Activated naive CD4-positive, alpha-beta T cell treated with anti-CD3 and anti-CD28 coated beads, Interleukin-2, amount 10 ng/mL, durations not matched to agents 7 days and 5 days (primary cell): ENCODE results near the gene SIPA1L3.

Experiments
- CTCF ChIA-PET: fragments of 350-600 bp; sonication (Branson Sonifier 250); formaldehyde crosslinking; loops from one replicate; lab custom pipeline; 2021; ENCODE audit warnings: antibody characterized with exemption; lab: Charles Lee
- DNase-seq: peaks from one replicate; pipeline ENCODE4 v3.0.0-alpha.2; 2020
- H3K27ac Mint-ChIP-seq: one replicate; pipeline ENCODE4 v1.8.0; 2021; ENCODE audit warnings: mild to moderate bottlenecking, moderate library complexity, mixed read lengths
- H3K27me3 Mint-ChIP-seq: one replicate; pipeline ENCODE4 v1.8.0; 2021; ENCODE audit warnings: mild to moderate bottlenecking, mixed read lengths
- H3K36me3 Mint-ChIP-seq: one replicate; pipeline ENCODE4 v1.8.0; 2021; ENCODE audit warnings: mixed read lengths
- H3K4me1 Mint-ChIP-seq: one replicate; pipeline ENCODE4 v1.8.0; 2021; ENCODE audit warnings: mixed read lengths
- H3K4me3 Mint-ChIP-seq: one replicate; pipeline ENCODE4 v1.8.0; 2021; ENCODE audit warnings: mild to moderate bottlenecking, moderate library complexity, mixed read lengths
- H3K9me3 Mint-ChIP-seq: one replicate; pipeline ENCODE4 v1.8.0; 2021; ENCODE audit warnings: mixed read lengths

Gene SIPA1L3

DNA sequence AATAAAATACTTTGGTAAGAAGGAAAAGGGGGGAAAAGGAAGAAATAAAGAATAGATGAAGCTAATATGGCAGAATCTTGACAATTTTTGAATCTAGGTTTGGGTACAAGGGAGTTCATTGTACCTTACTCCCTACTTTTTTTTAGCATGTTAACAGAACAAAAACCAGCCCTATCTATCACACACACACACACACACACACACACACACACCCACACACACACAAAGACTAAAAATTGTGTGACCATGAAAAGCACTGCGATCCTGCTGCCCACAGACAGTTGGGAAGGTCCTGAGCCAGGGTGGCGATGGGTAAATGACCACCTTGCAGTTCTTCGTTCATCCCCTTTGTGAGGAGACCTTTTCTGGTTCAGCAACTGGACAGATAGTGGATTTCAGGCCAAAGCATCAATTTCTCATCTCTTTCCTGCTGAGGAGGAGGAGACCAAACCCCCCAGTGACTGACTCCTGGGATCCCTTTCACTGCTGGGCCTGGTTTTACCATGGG lies 91.8 kb downstream of the SIPA1L3 start:
- no peak overlapping the region for H3K27ac Mint-ChIP-seq
- CTCF ChIA-PET, result interaction anchor here (0.7 kb wide), 1 partner anchor 22 kb away, joined by 3 read pairs; no protein-coding TSS in a partner anchor
- no peaks in the 10 kb centered on the region for H3K27me3 Mint-ChIP-seq
- H3K4me3 Mint-ChIP-seq, result no peak overlapping the region
- H3K36me3 Mint-ChIP-seq, result no peaks in the 10 kb centered on the region
- H3K4me1 Mint-ChIP-seq, result peaks cover 8% of the 10 kb centered on the region
- H3K9me3 Mint-ChIP-seq, result no peaks in the 10 kb centered on the region
- DNase-seq, result no peak

DNA sequence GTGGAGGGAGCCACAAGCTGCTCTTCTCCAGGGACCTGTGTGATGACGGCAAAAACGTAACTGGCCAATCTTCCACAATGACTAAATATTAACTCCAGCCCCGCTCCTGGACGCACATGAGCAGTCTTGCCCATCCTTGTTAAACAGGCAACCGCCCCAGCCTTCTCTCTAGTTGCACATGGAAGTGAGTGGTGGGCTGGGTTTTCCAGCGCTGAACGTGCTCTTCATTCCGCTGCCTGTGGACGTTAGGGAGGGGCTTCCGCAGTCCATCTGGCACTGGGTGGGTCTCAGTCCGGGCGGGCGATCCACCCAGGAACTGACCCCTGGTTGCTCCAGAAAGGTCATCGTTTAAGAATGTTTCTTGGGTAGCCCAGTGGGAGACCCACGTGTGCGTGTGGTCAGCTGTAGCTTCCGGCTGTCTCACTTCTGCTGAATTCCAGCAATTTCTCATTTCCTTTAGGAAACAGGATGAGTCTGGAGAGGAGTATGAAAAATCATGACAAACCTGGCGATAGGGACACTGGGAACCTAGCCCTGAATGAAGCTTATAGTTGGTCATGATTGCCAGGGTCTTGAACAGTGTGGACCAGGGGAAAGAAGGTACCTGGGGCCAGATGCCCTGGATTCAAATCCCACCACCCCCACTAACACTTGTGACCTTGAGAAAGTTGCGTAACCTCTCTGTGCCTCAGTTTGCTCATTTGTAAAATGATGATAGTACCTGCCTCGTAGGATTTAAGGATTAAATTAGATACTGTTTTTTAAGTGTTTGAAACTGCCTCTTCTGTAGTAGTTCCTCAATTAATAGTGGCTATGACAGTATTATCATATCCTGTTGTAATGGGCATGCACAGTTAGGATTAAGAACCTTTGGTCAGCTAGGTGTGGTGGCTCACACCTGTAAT lies 92.6 kb downstream of the SIPA1L3 start:
- no peaks in the 10 kb centered on the region for H3K27me3 Mint-ChIP-seq
- peaks cover 8% of the 10 kb centered on the region for H3K4me1 Mint-ChIP-seq
- H3K9me3 Mint-ChIP-seq, result no peaks in the 10 kb centered on the region
- no peak for DNase-seq
- CTCF ChIA-PET, result no interaction called here
- no peak overlapping the region for H3K27ac Mint-ChIP-seq
- H3K36me3 Mint-ChIP-seq, result no peaks in the 10 kb centered on the region
- no peak overlapping the region for H3K4me3 Mint-ChIP-seq

DNA sequence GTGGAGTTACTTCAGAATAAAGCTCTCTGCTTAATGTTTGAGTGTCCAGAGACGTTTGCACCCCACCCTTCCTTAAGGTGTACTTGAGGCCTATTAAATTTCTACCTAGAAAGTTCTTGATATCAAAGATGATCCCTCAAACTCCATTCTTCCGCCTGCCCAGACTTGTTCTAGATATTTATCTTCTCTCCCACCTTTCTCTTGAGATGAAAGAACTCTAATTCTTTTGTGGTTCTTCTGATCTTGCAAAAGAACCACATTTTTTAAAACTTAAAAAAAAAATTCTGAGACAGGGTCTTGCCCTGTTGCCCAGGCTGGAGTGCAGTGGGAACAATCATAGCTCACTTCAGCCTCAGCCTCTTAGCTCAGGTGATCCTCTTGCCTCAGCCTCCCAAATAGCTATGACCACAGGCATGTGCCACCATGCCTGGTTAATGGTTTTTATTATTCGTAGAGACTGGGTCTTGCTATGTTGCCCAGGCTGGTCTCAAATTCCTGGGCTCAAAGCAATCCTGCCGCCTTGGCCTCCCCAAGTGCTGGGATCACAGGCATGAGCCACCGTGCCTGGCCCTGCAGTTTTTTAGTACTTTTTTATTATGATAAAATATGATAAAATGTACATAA lies 94.3 kb downstream of the SIPA1L3 start:
- no peak overlapping the region for H3K27ac Mint-ChIP-seq
- CTCF ChIA-PET, result no interaction called here
- DNase-seq, result no peak

DNA sequence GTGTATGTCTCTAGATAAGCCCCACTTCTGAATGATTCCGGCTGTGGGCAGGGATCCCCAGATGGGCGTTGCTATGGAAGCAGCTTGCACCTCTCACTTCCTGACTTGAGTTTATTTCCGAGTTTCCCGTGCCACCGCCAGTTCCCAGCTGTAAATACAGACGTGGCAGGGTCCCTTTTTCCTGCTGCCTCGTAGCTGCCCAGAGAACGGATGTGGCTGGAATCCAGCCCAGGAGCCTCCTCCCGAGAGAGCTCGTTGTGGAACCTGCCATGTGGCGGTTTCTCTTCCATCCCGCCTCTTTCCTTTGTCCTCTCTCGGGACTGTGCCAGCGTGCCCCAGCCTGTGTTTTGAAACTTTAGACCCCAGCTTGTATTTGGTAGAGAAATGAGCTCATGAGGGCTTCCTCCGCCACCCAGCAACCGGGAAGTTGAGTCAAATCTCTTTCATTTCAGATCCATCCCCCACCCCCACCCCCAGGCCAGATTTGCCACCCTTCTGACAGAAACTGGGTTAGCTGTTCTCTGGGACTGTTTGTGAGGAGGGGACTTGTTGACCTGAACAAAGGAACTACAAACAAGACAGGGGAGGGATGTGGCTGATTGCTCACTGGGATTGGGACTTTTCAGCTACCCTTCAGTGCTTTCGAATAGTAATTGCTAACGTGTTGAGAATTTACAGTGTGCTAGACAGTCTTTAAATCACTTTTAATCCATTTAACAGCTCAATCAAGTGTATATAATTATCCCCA lies 96.6 kb downstream of the SIPA1L3 start:
- CTCF ChIA-PET, result interaction anchor here (1.2 kb wide), 1 partner anchor 12 kb away, joined by 3 read pairs; no protein-coding TSS in a partner anchor
- Mint-ChIP-seq H3K27ac (no peak overlapping the region), H3K4me1 (peaks cover 8% of the 10 kb centered on the region), H3K4me3 (no peak overlapping the region), H3K9me3 (no peaks in the 10 kb centered on the region), H3K27me3 (no peaks in the 10 kb centered on the region), H3K36me3 (no peaks in the 10 kb centered on the region)
- DNase-seq, result peak; percentile 23

More for the DNA sequence above, 94.3 kb downstream of the SIPA1L3 start:
- Mint-ChIP-seq H3K27me3 (no peaks in the 10 kb centered on the region), H3K36me3 (no peaks in the 10 kb centered on the region), H3K9me3 (no peaks in the 10 kb centered on the region), H3K4me1 (peaks cover 8% of the 10 kb centered on the region), H3K4me3 (no peak overlapping the region)

DNA sequence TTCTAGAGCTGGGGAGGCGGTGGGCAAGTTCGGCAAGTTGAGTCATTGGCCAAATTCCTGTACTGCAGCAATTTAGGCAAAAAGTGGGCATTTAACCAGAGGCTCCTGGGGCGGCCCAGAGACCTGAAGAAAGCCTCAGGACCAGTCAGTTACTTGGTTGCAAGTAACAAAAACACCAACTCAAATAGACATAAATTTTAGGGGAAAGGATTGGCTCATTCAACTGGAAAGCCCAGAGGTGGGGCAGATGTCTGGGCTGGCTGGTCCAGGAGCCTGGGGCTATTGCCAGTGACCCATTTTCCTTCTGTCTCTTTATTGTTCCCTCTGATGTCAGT lies 97.1 kb downstream of the SIPA1L3 start:
- H3K4me3 Mint-ChIP-seq, result no peak overlapping the region
- H3K27ac Mint-ChIP-seq, result no peak overlapping the region
- peaks cover 8% of the 10 kb centered on the region for H3K4me1 Mint-ChIP-seq
- H3K27me3 Mint-ChIP-seq, result no peaks in the 10 kb centered on the region
- DNase-seq, result no peak
- no peaks in the 10 kb centered on the region for H3K36me3 Mint-ChIP-seq
- CTCF ChIA-PET, result no interaction called here
- no peaks in the 10 kb centered on the region for H3K9me3 Mint-ChIP-seq

DNA sequence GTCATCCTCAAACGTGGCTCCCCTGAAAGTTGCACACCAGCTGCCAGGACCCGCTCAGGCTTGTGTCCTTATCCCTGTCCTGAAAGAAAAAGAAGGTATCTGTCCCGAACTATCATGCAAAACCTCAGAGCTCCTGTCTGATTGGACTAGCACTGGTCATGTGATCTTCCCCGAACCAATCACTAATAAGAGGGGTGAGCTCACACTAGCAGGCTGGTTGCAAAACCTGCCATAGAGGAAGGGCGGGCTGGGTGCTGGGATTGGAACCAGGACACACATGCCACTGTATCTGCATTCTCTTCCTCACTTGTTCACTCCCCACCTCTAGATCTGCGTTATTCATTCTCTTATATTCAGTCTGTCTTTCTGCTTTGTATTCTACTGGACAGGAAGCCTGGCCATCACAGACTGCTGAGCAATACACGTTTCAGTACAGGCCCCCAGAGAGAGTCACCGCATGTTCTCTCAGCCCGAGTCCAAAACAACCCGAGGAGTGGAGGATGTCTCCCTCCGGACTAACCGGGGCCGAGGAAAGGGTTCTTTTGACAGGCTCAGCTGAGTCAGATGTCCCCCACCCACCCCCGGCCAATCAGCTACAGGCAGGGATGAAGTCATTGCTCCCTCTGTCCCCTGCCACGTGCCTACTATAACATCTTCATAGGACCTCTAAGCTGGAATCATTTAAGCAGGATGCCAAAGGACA lies 97.7 kb downstream of the SIPA1L3 start:
- H3K27me3 Mint-ChIP-seq, result no peaks in the 10 kb centered on the region
- no peak for DNase-seq

DNA sequence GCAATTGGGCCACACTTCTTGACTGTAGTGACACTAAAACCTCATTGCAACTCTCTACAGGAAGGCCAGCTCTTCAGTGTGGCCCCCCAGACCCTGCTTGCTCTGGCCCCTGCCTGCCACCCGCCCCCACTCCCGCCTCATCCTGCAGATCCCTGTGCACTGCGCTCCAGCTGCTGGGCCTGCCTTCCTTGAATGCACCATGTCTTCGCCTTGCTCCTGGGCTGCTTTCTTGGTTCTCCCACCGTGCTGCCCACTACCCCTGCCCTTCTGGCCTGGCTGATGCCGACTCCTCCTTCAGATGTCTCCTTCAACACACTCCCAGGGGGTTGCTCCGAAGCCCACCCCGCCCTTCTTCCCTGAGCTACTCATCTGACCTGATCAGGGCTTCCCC lies 98.2 kb downstream of the SIPA1L3 start:
- H3K4me3 Mint-ChIP-seq, result no peak overlapping the region
- CTCF ChIA-PET, result no interaction called here

More for the DNA sequence above, 97.7 kb downstream of the SIPA1L3 start:
- no peak overlapping the region for H3K4me3 Mint-ChIP-seq
- H3K9me3 Mint-ChIP-seq, result no peaks in the 10 kb centered on the region
- H3K36me3 Mint-ChIP-seq, result no peaks in the 10 kb centered on the region
- H3K4me1 Mint-ChIP-seq, result peaks cover 9% of the 10 kb centered on the region
- CTCF ChIA-PET, result no interaction called here
- H3K27ac Mint-ChIP-seq, result no peak overlapping the region

DNA sequence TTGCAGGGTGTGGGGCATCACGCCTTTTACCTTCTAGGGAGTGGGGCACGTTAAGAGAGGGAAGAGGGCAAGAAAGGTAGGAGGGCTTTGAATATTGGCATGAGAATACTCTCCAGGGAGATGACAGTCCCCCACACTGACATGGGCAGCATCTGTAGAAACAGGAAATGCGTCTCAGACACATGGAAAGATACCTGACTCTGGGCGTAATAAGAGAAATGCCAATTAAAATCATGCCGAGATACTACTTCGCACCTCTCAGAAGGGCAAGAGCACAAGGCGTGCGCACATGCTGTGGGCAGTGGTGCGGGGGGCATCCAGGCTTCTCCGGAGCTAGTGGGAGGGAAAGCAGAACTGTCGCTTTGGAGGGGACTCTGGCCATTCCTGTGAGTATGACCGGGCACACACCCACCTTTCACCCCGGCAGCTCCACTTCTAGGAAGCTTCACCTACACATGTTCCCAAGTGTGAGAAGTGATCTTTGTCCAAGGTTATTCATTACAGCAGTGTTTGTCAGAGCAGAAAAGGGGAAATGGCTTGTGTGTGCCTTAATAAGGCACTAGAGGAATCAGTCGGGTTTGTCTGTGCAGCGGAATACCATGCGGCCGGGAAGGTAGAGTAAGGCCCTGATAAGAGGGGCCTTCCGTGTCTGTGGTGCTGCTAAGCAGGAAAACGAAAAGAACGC lies 99.5 kb downstream of the SIPA1L3 start:
- no peaks in the 10 kb centered on the region for H3K27me3 Mint-ChIP-seq
- CTCF ChIA-PET, result interaction anchor here (0.5 kb wide), 1 partner anchor 10 kb away, joined by 3 read pairs; no protein-coding TSS in a partner anchor
- H3K4me3 Mint-ChIP-seq, result no peak overlapping the region
- H3K27ac Mint-ChIP-seq, result no peak overlapping the region
- H3K36me3 Mint-ChIP-seq, result no peaks in the 10 kb centered on the region
- H3K4me1 Mint-ChIP-seq, result peaks cover 10% of the 10 kb centered on the region
- no peaks in the 10 kb centered on the region for H3K9me3 Mint-ChIP-seq
- DNase-seq, result no peak

More for the DNA sequence above, 98.2 kb downstream of the SIPA1L3 start:
- H3K36me3 Mint-ChIP-seq, result no peaks in the 10 kb centered on the region
- H3K27ac Mint-ChIP-seq, result no peak overlapping the region
- no peaks in the 10 kb centered on the region for H3K27me3 Mint-ChIP-seq
- DNase-seq, result no peak
- no peaks in the 10 kb centered on the region for H3K9me3 Mint-ChIP-seq
- H3K4me1 Mint-ChIP-seq, result peaks cover 14% of the 10 kb centered on the region

DNA sequence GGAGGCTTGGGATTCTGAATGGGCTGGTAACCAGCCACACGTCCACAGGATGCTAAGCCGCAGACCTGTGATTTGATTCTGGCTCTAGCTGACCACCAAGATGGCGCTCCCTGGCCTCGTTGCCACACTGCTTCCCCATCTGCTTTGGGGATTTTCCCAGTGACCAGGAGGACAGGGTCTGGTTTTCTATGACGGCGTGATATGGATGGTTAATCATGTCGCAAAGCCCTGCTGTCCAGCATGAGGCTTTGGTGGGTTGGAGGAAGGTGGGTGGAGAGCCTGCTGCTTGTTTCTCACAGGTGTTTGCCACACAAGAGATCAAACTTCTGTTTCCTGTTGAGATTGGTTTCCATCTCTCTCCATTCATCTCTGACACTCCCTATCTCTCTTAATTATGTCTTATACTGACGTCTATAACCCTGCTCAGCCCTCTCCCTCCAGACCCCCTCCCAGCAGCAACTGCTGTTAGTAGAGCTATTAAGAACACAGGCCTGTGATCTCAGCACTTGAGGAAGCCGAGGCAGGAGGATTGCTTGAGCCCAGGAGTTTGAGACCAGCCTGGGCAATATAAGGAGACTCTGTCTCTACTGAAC lies 102.7 kb downstream of the SIPA1L3 start:
- Mint-ChIP-seq H3K27ac (no peak overlapping the region), H3K4me1 (peaks cover 6% of the 10 kb centered on the region), H3K27me3 (no peaks in the 10 kb centered on the region), H3K4me3 (no peak overlapping the region), H3K36me3 (no peaks in the 10 kb centered on the region), H3K9me3 (no peaks in the 10 kb centered on the region)
- CTCF ChIA-PET, result no interaction called here
- DNase-seq, result no peak

DNA sequence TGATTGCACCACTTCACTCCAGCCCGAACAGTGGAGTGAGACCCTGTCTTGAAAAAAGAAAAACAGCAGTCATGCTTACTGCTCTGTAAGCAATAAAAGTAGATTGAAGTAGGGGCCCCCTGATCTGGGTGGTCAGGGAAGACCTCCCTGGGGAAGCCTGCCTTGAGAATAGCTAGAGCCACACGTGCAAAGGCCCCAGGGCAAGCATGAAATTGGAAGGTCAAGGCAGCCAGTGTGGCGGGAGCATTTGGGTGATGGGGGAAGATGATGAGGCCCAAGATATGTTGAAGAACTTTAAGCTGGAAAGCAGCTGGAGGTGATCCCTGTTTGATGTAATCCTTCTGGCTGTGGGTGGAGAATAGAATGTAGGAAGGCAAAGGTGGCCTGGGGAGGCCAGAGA lies 104.4 kb downstream of the SIPA1L3 start:
- Mint-ChIP-seq H3K36me3 (no peaks in the 10 kb centered on the region), H3K27ac (no peak overlapping the region), H3K9me3 (no peaks in the 10 kb centered on the region), H3K4me3 (no peak overlapping the region), H3K4me1 (peaks cover 6% of the 10 kb centered on the region), H3K27me3 (no peaks in the 10 kb centered on the region)
- CTCF ChIA-PET, result no interaction called here
- no peak for DNase-seq

DNA sequence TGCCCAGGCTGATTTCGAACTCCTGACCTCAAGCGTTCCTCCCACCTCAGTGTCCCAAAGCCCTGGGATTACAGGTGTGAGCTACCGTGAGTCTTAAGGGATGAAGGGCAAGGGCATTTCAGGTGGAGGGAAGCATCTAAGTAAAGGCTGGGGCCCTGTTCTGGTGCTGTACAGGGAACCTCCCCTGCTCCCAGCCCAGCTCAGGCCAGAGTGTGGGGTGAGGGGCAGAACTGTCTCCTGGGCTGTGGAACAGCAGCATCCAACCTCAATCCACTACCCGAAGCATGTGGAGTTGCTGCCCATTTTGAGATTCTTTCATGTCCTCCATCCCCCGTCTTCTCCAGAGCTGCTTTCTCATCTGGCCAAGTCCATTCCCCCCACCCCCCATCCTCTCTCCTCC lies 105.3 kb downstream of the SIPA1L3 start:
- Mint-ChIP-seq H3K27me3 (no peaks in the 10 kb centered on the region), H3K36me3 (no peaks in the 10 kb centered on the region), H3K9me3 (no peaks in the 10 kb centered on the region), H3K27ac (no peak overlapping the region), H3K4me1 (peaks cover 6% of the 10 kb centered on the region), H3K4me3 (no peak overlapping the region)
- CTCF ChIA-PET, result no interaction called here
- no peak for DNase-seq

DNA sequence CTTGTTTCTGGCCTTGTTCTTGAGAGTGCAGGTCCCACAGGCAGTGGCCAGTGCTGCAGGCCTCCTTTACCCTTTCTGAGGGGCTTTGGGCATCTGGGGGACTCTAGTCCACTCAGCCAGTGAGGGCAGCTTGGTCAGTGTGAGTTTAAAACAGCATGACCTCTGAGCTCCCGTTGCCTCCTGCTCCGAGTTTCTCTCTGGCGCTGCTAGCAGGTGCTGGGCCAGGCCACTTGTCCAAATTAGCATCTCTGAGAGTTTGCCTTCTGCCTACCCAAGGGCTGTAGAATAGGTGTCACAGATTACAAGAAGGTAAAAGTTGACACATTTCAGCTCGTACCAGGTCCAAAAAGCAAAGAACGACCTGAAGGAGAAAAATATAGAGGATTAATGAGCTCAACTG lies 105.9 kb downstream of the SIPA1L3 start:
- CTCF ChIA-PET, result no interaction called here
- no peak for DNase-seq
- Mint-ChIP-seq H3K4me1 (peaks cover 6% of the 10 kb centered on the region), H3K9me3 (no peaks in the 10 kb centered on the region), H3K36me3 (no peaks in the 10 kb centered on the region), H3K27me3 (no peaks in the 10 kb centered on the region), H3K27ac (no peak overlapping the region), H3K4me3 (no peak overlapping the region)

DNA sequence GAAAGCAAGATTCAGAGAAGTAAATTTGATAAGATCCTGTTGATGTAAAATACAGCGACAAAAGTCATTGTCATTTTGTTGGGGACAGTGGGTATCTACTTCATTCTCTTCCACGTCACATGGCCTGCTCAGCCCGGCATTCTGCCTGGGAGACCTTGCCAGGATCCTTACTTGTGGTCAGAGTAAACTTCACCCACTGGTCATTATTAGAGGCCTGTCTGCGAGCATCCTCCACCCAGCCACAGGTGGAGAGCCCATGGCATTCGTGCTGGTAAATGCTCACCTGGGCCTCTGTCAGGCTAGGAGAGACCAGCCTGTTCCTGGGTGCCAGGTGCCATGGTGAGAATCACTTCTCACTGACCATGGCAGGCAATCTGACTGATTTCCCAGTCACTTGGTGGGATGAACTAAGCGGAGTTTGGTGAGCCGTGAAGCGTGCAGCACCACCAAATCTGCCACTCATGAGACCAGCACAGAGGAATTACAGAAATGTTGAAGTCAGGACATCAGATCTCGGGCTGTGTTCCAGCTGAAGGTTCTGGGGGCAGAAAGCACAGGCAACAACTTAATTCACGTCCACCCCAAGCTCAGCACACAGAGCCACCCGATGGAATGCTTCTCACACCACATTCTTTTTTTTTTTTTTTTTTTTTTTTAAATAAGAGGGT lies 107.0 kb downstream of the SIPA1L3 start:
- Mint-ChIP-seq H3K4me1 (peaks cover 6% of the 10 kb centered on the region), H3K27ac (no peak overlapping the region), H3K9me3 (no peaks in the 10 kb centered on the region), H3K27me3 (no peaks in the 10 kb centered on the region), H3K36me3 (no peaks in the 10 kb centered on the region), H3K4me3 (no peak overlapping the region)
- CTCF ChIA-PET, result no interaction called here
- DNase-seq, result no peak
